ENCODE data around the gene KHDRBS1. TPM values are rescaled to one million over a fixed set of nuclear protein-coding genes. Genes with fewer than 3 reads are reported as not detected.
"Not testable (repeated sequence)": the region's sequence is repeated elsewhere in the genome, so short reads cannot be mapped to it uniquely, and the experiment has no call there.

The KHDRBS1 gene
- total RNA-seq, 1 donor from 2014 or later, result 60.9 TPM

- DNase-seq, result not testable (repeated sequence)
Observed at GRCh38 chr1:32065613-32066488, 52.2 kb downstream of the KHDRBS1 start.

GRCh38 chr1:32066489-32066873 is 52.8 kb downstream of the KHDRBS1 start:
- DNase-seq, result peak; percentile 97

- DNase-seq, result no peak
Observed at GRCh38 chr1:32068957-32069588, 55.4 kb downstream of the KHDRBS1 start.

GRCh38 chr1:32071758-32072621 is 58.3 kb downstream of the KHDRBS1 start:
- DNase-seq, result peak; percentile 91

- peak; percentile 96 for DNase-seq
Observed at GRCh38 chr1:32072622-32073298, 59.1 kb downstream of the KHDRBS1 start, which contains the start of gene TMEM39B. TMEM39B (plus strand) TSS chr1:32072939; CDS start chr1:32073048, 109 bp downstream.

GRCh38 chr1:32073299-32074229 is 59.9 kb downstream of the KHDRBS1 start:
- no peak for DNase-seq

GRCh38 chr1:32074841-32075240 is 61.2 kb downstream of the KHDRBS1 start:
- no peak for DNase-seq

- DNase-seq, result no peak
Observed at GRCh38 chr1:32077451-32077850, 63.8 kb downstream of the KHDRBS1 start.

- DNase-seq, result no peak
Observed at GRCh38 chr1:32082022-32082421, 68.4 kb downstream of the KHDRBS1 start.

GRCh38 chr1:32086381-32086780 is 72.7 kb downstream of the KHDRBS1 start:
- not testable (repeated sequence) for DNase-seq

- DNase-seq, result no peak
Observed at GRCh38 chr1:32091176-32091575, 77.5 kb downstream of the KHDRBS1 start.

- DNase-seq, result no peak
Observed at GRCh38 chr1:32091591-32091990, 77.9 kb downstream of the KHDRBS1 start.

Other genes starting within 250 kb of the KHDRBS1 start
- 0.17 and 0.28 TPM in 2 replicates for gene ADGRB2, start 249.5 kb upstream of the KHDRBS1 start, total RNA-seq
- 2.0 and 11.4 TPM in 2 replicates for gene SPOCD1, start 197.8 kb upstream of the KHDRBS1 start, total RNA-seq
- 199 and 243 TPM in 2 replicates for gene PTP4A2, start 75.5 kb upstream of the KHDRBS1 start, total RNA-seq
- gene TMEM39B, start 59.1 kb downstream of the KHDRBS1 start, total RNA-seq, result 9.9 and 18.3 TPM in 2 replicates
- gene KPNA6, start 94.2 kb downstream of the KHDRBS1 start, total RNA-seq, result 34.4 and 50.3 TPM in 2 replicates
- 83.7 and 93.6 TPM in 2 replicates for gene TXLNA, start 165.8 kb downstream of the KHDRBS1 start, total RNA-seq
- 10.8 and 16.8 TPM in 2 replicates for gene CCDC28B, start 186.7 kb downstream of the KHDRBS1 start, total RNA-seq
- 1.0 and 1.2 TPM in 2 replicates for gene IQCC, start 191.8 kb downstream of the KHDRBS1 start, total RNA-seq
- not detected in 2 replicates for gene DCDC2B, start 195.2 kb downstream of the KHDRBS1 start, total RNA-seq
- 9.2 and 12.3 TPM in 2 replicates for gene TMEM234, start 208.5 kb downstream of the KHDRBS1 start, total RNA-seq
- 339 and 353 TPM in 2 replicates for gene EIF3I, start 208.5 kb downstream of the KHDRBS1 start, total RNA-seq
- gene FAM167B, start 233.4 kb downstream of the KHDRBS1 start, total RNA-seq, result 2.4 and 30.8 TPM in 2 replicates
- 0.09 and 0.17 TPM in 2 replicates for gene LCK, start 237.4 kb downstream of the KHDRBS1 start, total RNA-seq

Data from dermis blood vessel endothelial cell (primary cell).